K562 (cell line): Measurements from ENCODE around the gene NDUFAF8. TPM values are rescaled to one million over a fixed set of nuclear protein-coding genes. Genes with fewer than 3 reads are reported as not detected.

Experiments
- ATAC-seq: fragments of 200-7000 bp; cut with Tn5 transposase; 3 replicates; pipeline ENCODE4 v1.9.1; 2020; ENCODE audit warnings: moderate library complexity
- BruUV-seq: library from RNA; stranded (reverse); fragments of 400-500 nt; replicated peaks from 2 replicates; lab custom pipeline; 2021; lab: Mats Ljungman, UMichigan
- CTCF ChIA-PET: fragments of 300-600 bp; formaldehyde crosslinking; extraction: SDS; loops from one replicate; lab custom pipeline; 2021; ENCODE audit warnings: low intra/inter-chr PET ratio; lab: Yijun Ruan, JAX
- POLR2A ChIA-PET: fragments of 300-600, 350-650 bp; sonication (Branson Sonifier 250); formaldehyde crosslinking; extraction: SDS; loops from one replicate; lab custom pipeline; 2021; ENCODE audit warnings: antibody characterized with exemption, inconsistent platforms; lab: Yijun Ruan, JAX
- DNase-seq, 4 experiments: peaks; one replicate each; pipeline versions ENCODE4 v3.0.0 to v3.0.0-alpha.2; 2011 to 2018; ENCODE audit warnings: low spot score in 3 of 4, mixed read lengths in 3 of 4; ENCODE audit errors: extremely low read depth in 1 of 4
- FAIRE-seq: peaks from 2 replicates; lab custom pipeline; 2011; peaks lifted over from hg19 to GRCh38; lab: Jason Lieb, UNC
- H2AFZ ChIP-seq: 2 replicates; pipeline ENCODE4 v1.6.0; 2011; ENCODE audit warnings: low read depth, low read length, control low read depth, inconsistent platforms
- H3K27ac ChIP-seq: fragments of 200-600 bp; 3 replicates; pipeline ENCODE4 v1.8.0; 2011; ENCODE audit warnings: low read depth, mild to moderate bottlenecking, control low read depth, inconsistent platforms, low read length, moderate library complexity, mixed read lengths; ENCODE audit errors: extremely low read depth
- H3K27me3 ChIP-seq, 2 experiments: fragments of 300-600 bp in 1 of 2; 2 replicates in 1 of 2; 3 replicates in 1 of 2; pipeline versions ENCODE4 v1.6.0 to v1.8.0; 2011; ENCODE audit warnings: inconsistent platforms in 2 of 2, low read length in 2 of 2, mild to moderate bottlenecking in 1 of 2, mixed read lengths in 1 of 2, moderate library complexity in 1 of 2; ENCODE audit not compliant: control insufficient read depth in 2 of 2, insufficient read depth in 2 of 2
- H3K36me3 ChIP-seq: fragments of 300-600 bp; 3 replicates; pipeline ENCODE4 v1.8.0; 2011; ENCODE audit warnings: mild to moderate bottlenecking, low read length, inconsistent platforms; ENCODE audit not compliant: control insufficient read depth, insufficient read depth
- H3K4me1 ChIP-seq, 2 experiments: fragments of 200-600 bp in 1 of 2; replicated peaks in 1 of 2; 2 replicates in 1 of 2; 3 replicates in 1 of 2; pipeline versions ENCODE4 v1.5.1 to v1.8.0; 2011; ENCODE audit warnings: inconsistent platforms in 2 of 2, low read length in 2 of 2, mild to moderate bottlenecking in 1 of 2, mixed read lengths in 1 of 2, moderate library complexity in 1 of 2; ENCODE audit not compliant: control insufficient read depth in 2 of 2, insufficient read depth in 2 of 2
- H3K4me2 ChIP-seq: 2 replicates; pipeline ENCODE4 v1.6.1; 2011; ENCODE audit warnings: low read length, control low read depth, inconsistent platforms, mixed read lengths; ENCODE audit not compliant: insufficient read depth
- H3K4me3 ChIP-seq: fragments of 200-600 bp; sonication (generic), shearing (Covaris generic); 2 replicates; pipeline ENCODE4 v1.5.1; 2016; ENCODE audit warnings: control low read depth, inconsistent platforms
- H3K79me2 ChIP-seq: fragments of 200-600 bp; 3 replicates; pipeline ENCODE4 v1.8.0; 2011; ENCODE audit warnings: low read length, inconsistent platforms; ENCODE audit not compliant: control insufficient read depth, insufficient read depth
- H3K9ac ChIP-seq, 2 experiments: 2 replicates each; pipeline versions ENCODE4 v1.6.0 to v1.6.1; 2011; ENCODE audit warnings: low read depth in 2 of 2, low read length in 2 of 2, control low read depth in 1 of 2, inconsistent platforms in 1 of 2, mild to moderate bottlenecking in 1 of 2, mixed read lengths in 1 of 2; ENCODE audit not compliant: insufficient read depth in 1 of 2
- H3K9me1 ChIP-seq: one replicate; pipeline ENCODE4 v1.6.0; 2011; ENCODE audit warnings: inconsistent platforms, mild to moderate bottlenecking, low read length, moderate library complexity; ENCODE audit not compliant: control insufficient read depth, insufficient read depth
- H3K9me3 ChIP-seq: replicated peaks from 2 replicates; pipeline ENCODE4 v1.5.1; 2011; ENCODE audit warnings: low read depth, low read length, inconsistent platforms; ENCODE audit not compliant: control insufficient read depth, insufficient read depth
- H4K20me1 ChIP-seq: replicated peaks from 2 replicates; pipeline ENCODE4 v1.6.1; 2011; ENCODE audit warnings: low read length, inconsistent platforms, mixed read lengths; ENCODE audit not compliant: control insufficient read depth, insufficient read depth
- AFF4 ChIP-seq: sonication (generic); formaldehyde crosslinking; IDR thresholded peaks from 2 replicates; pipeline ENCODE4 v1.8.0; 2023; ENCODE audit warnings: mild to moderate bottlenecking, missing genetic modification reagents
- CHD4 ChIP-seq: fragments of 200-600 bp; sonication (generic); IDR thresholded peaks from 3 replicates; pipeline ENCODE4 v1.6.1; 2012; ENCODE audit warnings: low read depth, mild to moderate bottlenecking, mixed read lengths, low read length, inconsistent platforms; ENCODE audit not compliant: insufficient read depth, insufficient replicate concordance, poor library complexity, severe bottlenecking
- DIDO1 ChIP-seq: fragments of 450-650 bp; IDR thresholded peaks from 2 replicates; pipeline ENCODE4 v1.6.1; 2016; ENCODE audit warnings: low read depth, missing biosample characterization, missing genetic modification characterization
- ESRRA ChIP-seq: fragments of 450-650 bp; IDR thresholded peaks from 2 replicates; pipeline ENCODE4 v1.6.1; 2014; ENCODE audit warnings: low read depth, mild to moderate bottlenecking, moderate library complexity, borderline replicate concordance
- LARP7 ChIP-seq: fragments of 450-650 bp; IDR thresholded peaks from 2 replicates; pipeline ENCODE4 v1.6.1; 2016
- MAZ ChIP-seq, 2 experiments: fragments of 450-650 bp in 1 of 2; sonication (generic) in 1 of 2; formaldehyde crosslinking; IDR thresholded peaks in 1 of 2; conservative IDR thresholded peaks in 1 of 2; 2 replicates each; pipeline versions ENCODE4 v1.4.0 to v1.5.0; 2020; ENCODE audit warnings: mild to moderate bottlenecking in 1 of 2, missing genetic modification reagents in 1 of 2
- MTA3 ChIP-seq: fragments of 450-650 bp; formaldehyde crosslinking; IDR thresholded peaks from 2 replicates; pipeline ENCODE4 v1.6.1; 2017; ENCODE audit warnings: mild to moderate bottlenecking, borderline replicate concordance
- SMARCE1 ChIP-seq: fragments of 450-650 bp; IDR thresholded peaks from 2 replicates; pipeline ENCODE4 v1.7.1; 2016; ENCODE audit warnings: mild to moderate bottlenecking
- SRSF7 ChIP-seq: fragments of 200-400 bp; formaldehyde crosslinking; optimal IDR thresholded peaks from 2 replicates; pipeline ENCODE3; 2017; ENCODE audit warnings: mild to moderate bottlenecking, low read depth, low read length
- SRSF9 ChIP-seq: fragments of 200-400 bp; formaldehyde crosslinking; IDR thresholded peaks from 2 replicates; pipeline ENCODE4 v1.6.1; 2017; ENCODE audit warnings: low read depth, low read length, borderline replicate concordance
- TGIF2 ChIP-seq: sonication (generic); formaldehyde crosslinking; IDR thresholded peaks from 2 replicates; pipeline ENCODE4 v1.8.1; 2022; ENCODE audit warnings: mild to moderate bottlenecking, missing genetic modification reagents, moderate library complexity
- ZBTB33 ChIP-seq: sonication (generic); formaldehyde crosslinking; IDR thresholded peaks from 2 replicates; pipeline ENCODE4 v1.8.1; 2023; ENCODE audit warnings: mild to moderate bottlenecking, missing genetic modification reagents
- ZNF175 ChIP-seq: fragments of 200-800 bp; sonication (Bioruptor generic); IDR thresholded peaks from 2 replicates; pipeline ENCODE4 v1.6.1; 2016; ENCODE audit warnings: low read depth, mild to moderate bottlenecking, missing genetic modification characterization, missing compliant biosample characterization
- ZNF354B ChIP-seq: fragments of 250-450 bp; sonication (Bioruptor Pico); IDR thresholded peaks from 2 replicates; pipeline ENCODE4 v1.4.0; 2020
- ZNF586 ChIP-seq: fragments of 450-650 bp; formaldehyde crosslinking; conservative IDR thresholded peaks from 2 replicates; pipeline ENCODE4 v1.4.0; 2020; ENCODE audit warnings: mild to moderate bottlenecking, moderate library complexity
- WGBS: fragments of 100-300 bp; shearing (Covaris generic); methylation state at CpG from one replicate; pipeline ENCODE4 v1.1.6; 2016; ENCODE audit warnings: low coverage, mixed read lengths; ENCODE audit not compliant: insufficient coverage; ENCODE audit errors: missing lambda C conversion rate; 5-methylcytosine and 5-hydroxymethylcytosine counted together
- in situ Hi-C: fragments of 300-500 bp; cut with MboI; formaldehyde crosslinking; loops from 4 replicates; pipeline ENCODE4 v1.15.0; 2018; ENCODE audit warnings: inconsistent platforms, mixed read lengths
- intact Hi-C: fragments of 100-400 bp; cut with micrococcal nuclease; formaldehyde crosslinking; loops from 2 replicates; pipeline ENCODE4 v1.14.2; 2022
- polyA plus RNA-seq, 8 experiments: library from polyadenylated mRNA; depleted of rRNA in 4 of 8; stranded (reverse) in 5 of 8; unstranded in 3 of 8; fragments of >200 nt; fragmentation: Nextera tagmentation in 2 of 8; fragmentation: Illumina TruSeq in 1 of 8; extraction: Ambion mirVana in 2 of 8; extraction: Trizol in 1 of 8; gene quantifications; 2 replicates each; pipeline versions ENCODE4 v1.2.1 to v1.2.3, GENCODE V29; 2011 to 2014; ENCODE audit warnings: inconsistent platforms in 1 of 8, missing spikeins in 1 of 8
- total RNA-seq, 7 experiments: library from RNA; depleted of rRNA in 6 of 7; stranded (reverse); fragments of >200 nt in 6 of 7; fragmentation: Illumina TruSeq in 2 of 7; extraction: Trizol in 2 of 7; gene quantifications; 2 replicates each; pipeline versions ENCODE4 v1.2.1 to v1.2.3, GENCODE V29; 2011 to 2021; ENCODE audit warnings: low replicate concordance in 1 of 7
- TF ChIP-seq, protein P1 (sequence below): IDR thresholded peaks from 2 replicates; pipeline ENCODE4 v1.6.1; 2011; ENCODE audit not compliant: insufficient read length; ENCODE audit errors: extremely low read depth

NDUFAF8 gene
- total and polyA plus RNA-seq, 9 of the 15 experiments (the other 6 are each of a cell fraction or from before 2014, with no cell fraction given) = 13.5 to 144 (median 90.0) TPM

DNA sequence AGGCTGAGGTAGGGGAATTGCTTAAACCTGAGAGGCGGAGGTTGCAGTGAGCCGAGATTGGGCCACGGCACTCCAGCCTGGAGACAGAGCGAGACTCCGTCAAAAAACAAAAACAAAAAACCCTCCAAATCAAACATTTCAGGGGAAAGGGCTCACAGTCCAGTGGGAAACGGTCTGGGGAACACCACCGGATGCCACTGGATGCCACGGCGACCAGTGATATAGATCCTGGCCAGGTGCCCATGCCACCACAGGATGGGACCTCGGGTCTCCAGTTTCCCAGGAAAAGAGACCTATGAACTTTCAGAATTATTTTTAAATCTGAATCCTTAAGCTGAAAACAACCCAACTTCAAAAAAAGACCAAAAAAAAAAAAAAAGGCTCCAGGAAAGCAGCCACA is 28.7 kb upstream of the NDUFAF8 start:
- H2AFZ ChIP-seq = no peak overlapping the region
- intact Hi-C loops = no loop called here
- no peak for TF ChIP-seq ESRRA
- TF ChIP-seq LARP7 = no peak
- no peak for TF ChIP-seq DIDO1 (tag)
- no peak for TF ChIP-seq CHD4
- no peak for TF ChIP-seq SRSF7
- TF ChIP-seq ZNF354B (CRISPR knock-in tag) = no peak
- TF ChIP-seq MAZ (CRISPR knock-in tag; conservative IDR thresholded peaks at IDR 0.05 in 1 of 2, IDR thresholded peaks at IDR 0.05 in 1 of 2) = no peak
- TF ChIP-seq ZNF586 = no peak
- no peak for TF ChIP-seq SMARCE1
- TF ChIP-seq TGIF2 (CRISPR knock-in tag) = no peak
- TF ChIP-seq MTA3 = no peak
- TF ChIP-seq ZBTB33 (CRISPR knock-in tag) = no peak
- TF ChIP-seq, protein P1, sequence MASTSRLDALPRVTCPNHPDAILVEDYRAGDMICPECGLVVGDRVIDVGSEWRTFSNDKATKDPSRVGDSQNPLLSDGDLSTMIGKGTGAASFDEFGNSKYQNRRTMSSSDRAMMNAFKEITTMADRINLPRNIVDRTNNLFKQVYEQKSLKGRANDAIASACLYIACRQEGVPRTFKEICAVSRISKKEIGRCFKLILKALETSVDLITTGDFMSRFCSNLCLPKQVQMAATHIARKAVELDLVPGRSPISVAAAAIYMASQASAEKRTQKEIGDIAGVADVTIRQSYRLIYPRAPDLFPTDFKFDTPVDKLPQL = no peak
- TF ChIP-seq SRSF9 = no peak
- no peak for TF ChIP-seq AFF4 (CRISPR knock-in tag)
- no peak for TF ChIP-seq ZNF175 (CRISPR knock-in tag)

More for the DNA sequence above, 28.7 kb upstream of the NDUFAF8 start:
- no peak for ATAC-seq
- H3K36me3 ChIP-seq = 0 out of 3 replicates have a peak, but pooled peaks cover 3% of the 10 kb centered on the region
- DNase-seq = no peak
- peaks cover 0 to 17% of the 10 kb centered on the region in 2 experiments; a peak in 2 of 5 replicates for H3K4me1 ChIP-seq
- H3K9me1 ChIP-seq = no peaks in the 10 kb centered on the region
- no peak overlapping the region for H3K9ac ChIP-seq
- H3K4me2 ChIP-seq = no peak overlapping the region
- no peaks in the 10 kb centered on the region for H3K9me3 ChIP-seq
- ChIA-PET CTCF (no interaction called here), POLR2A (interaction anchor here (1.1 kb wide), 1 partner anchor 28 kb away, joined by 6 read pairs; the partner anchor contains the start of genes NDUFAF8 and TEPSIN)
- H4K20me1 ChIP-seq = no peaks in the 10 kb centered on the region
- no peak overlapping the region for H3K4me3 ChIP-seq
- no peak for FAIRE-seq
- no TSS peak for BruUV-seq
- H3K27ac ChIP-seq = no peak overlapping the region
- no peaks in the 10 kb centered on the region for H3K79me2 ChIP-seq
- in situ Hi-C loops = no loop called here
- H3K27me3 ChIP-seq = no peaks in the 10 kb centered on the region
- 81% methylated on average over 9 of the region's 10 CpGs for WGBS
